Endometrial microvascular endothelial cells (primary cell): ENCODE results near the gene SPRY1. TPM values are rescaled to one million over a fixed set of nuclear protein-coding genes. Genes with fewer than 3 reads are reported as not detected.

Experiments
- in situ Hi-C: cut with HindIII; loops from 2 replicates; pipeline ENCODE4 v1.10.0; 2017; ENCODE audit warnings: low sequenced_read_pairs, low pct_unique_long_range_greater_than_20kb; ENCODE audit errors: inconsistent ontology term
- total RNA-seq: library from RNA; depleted of rRNA; stranded (reverse); fragments of >200 nt; gene quantifications from one replicate; pipeline ENCODE4 v1.2.3, GENCODE V29; 2015; ENCODE audit errors: inconsistent ontology term

SPRY1 gene
- total RNA-seq, 1 donor from 2014 or later = 17.7 TPM

DNA sequence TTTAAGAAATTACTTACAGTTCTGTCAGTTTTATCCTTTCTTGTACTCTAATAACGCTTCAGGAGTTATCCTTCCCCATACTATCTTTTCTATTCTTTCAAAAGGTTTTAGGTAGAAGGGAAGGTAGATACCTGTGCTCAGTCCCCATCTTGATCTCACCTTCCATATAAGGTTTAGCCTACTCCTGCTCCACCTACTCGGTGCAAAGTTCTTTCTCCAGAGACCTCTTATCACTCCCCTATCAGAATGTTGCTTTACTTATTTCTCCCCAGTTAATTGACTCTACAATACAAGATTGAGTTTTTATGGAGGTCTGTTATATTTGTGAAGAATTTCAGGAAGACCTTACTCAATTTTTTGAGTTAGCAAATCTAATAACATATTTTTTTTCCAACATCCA, 33.9 kb downstream of the SPRY1 start:
- in situ Hi-C loops = no loop called here

DNA sequence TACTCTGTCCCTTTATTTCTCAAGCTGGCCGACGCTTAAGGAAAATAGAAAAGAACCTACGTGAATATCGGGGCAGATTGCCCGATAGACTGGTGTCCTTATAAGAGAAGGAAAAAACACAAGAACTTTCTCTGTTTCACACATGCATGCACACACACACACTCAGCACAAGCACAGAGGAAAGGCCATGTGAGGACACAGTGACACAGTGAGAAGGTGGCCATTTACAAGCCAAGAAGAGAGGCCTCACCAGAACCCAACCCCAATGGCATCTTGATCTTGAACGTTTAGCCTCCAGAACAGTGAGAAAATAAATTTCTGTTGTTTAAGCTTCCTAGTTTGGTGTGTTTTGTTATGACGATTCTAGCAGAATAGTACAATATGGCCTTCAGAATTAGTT, 37.0 kb downstream of the SPRY1 start:
- in situ Hi-C loops = no loop called here

DNA sequence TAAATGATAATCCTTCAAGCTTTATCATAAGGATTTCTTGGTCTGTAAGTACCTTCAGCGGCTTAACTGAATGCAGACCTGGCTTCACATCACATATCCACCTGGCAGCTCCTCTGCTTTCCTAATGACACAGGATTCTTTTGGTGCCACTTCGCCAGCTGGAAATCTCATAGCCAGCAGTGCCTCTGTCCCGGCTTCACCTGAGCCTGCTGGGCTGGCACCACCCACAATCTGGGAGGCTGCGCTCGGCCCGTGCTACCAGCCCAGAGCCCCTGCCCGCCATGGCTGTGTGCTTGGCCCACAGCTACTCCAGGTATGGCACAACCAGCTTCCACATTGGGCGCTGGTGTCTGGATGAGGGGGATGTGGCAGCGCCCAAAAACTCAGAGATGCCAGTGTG, 37.4 kb downstream of the SPRY1 start:
- in situ Hi-C loops = no loop called here

DNA sequence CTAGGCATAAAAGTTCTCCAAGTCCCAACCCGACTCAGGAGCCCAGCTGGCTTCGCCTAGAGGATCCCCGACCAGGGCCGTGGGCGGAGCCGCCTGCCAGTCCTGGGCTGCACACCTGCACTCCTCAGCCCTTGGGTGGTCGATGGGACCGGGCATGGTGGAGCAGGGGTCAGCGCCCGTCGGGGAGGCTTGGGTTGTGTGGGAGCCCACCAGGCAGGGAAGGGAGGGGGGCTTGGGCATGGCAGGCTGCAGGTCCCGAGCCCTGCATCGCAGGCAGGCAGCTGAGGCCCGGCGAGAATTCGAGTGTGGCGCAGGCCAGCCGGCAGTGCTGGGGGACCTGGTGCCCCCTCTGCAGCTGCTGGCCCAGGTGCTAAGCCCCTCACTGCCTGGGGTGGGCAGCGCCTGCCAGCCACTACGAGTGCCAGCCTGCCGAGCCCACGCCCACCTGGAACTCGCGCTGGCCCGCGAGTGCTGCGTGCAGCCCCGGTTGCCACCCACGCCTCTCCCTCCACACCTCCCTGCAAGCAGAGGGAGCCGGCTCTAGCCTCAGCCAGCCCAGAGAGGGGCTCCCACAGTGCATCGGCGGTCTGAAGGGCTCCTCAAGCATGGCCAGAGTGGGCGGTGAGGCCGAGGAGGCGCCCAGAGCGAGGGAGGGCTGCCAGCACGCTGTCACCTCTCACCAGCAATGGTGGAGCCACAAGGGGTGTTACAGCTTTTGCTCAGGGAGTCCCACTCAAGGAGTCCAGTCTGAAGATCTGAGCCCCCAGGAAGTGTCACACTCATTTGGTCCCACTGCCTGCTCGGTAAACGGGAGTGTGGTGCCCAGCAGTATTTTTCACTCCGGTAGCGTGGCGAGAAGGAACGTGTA, 38.9 kb downstream of the SPRY1 start:
- in situ Hi-C loops = no loop called here

DNA sequence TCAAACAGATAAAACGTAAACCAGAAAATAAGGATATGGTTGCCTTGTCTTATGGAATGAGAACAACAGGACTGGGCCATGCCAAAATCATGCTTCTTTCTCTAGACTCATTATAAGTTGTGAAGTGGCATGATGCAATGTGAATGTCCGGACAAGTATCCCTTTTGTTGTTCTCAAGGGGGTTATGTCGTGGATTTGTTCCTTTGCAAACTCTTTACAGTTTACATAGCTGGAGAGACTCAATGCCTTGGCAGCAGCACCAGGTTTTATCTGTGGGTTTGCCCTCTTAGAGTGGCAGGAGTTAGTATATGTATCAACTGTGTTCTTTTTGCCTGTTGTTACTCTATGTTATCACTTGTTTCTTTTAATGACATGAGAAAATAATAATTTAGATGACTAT, 41.4 kb downstream of the SPRY1 start:
- in situ Hi-C loops = no loop called here

DNA sequence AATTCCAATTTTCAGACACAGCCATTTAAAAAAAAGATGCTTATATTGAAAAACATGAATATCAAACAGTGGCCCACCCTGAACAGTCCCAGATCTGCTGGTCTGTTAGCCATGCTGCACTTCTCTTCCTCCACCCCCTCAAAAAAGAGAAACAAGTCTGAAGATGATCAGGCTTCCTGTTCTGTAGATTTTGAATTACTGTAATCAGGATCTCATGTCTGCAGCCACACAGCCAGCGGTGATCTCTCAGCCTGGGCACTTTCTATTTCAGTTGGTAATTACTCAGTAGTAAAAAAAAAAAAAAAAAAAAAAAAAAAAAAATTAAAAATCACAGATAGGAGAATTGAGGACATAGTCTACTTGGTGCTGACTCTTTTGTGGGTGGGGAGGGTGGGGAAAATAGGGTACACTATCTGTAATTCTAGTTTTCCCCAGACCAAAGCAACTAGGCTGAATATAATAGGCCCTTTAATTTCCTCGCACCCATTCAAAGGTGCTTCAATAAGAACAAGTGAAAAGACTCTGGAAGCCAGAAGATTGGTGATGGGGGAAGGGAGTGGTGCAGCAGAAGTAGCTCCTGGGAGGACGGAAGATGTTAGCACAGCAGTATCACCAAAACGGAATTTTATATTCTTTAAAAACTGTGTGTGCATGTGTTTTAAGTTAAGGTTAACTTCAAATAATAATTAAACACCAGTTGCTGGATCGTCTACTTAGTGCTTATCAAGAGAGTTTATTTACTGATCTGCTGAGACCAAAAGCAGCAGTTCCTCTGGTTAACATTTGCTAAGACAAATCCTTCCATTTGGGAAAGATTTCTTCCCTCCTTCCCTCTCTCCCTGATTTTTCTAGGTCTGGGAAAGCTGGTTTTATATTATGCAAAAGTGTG, 47.0 kb downstream of the SPRY1 start:
- in situ Hi-C loops = no loop called here

DNA sequence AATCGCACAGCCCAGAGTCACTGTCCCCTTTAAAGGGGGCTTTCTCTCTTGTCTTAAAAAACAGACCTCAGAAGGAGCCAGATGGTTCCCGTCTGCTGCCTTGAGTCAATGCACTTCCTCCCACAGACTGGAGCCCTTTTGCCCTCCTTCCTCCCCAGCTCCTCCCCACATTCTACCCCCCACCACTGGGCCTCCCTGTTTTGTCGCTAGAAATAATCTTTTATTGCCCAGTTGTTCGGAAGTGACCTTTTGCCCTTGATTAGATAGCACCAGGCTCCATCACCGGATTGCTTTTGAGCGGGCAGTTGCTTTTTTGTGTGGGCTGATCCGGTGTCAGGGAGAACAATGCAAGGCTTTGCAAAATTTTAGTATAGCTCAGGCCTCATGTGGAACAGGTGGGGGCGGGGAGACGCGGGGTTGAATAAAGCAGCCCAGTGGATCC, 47.7 kb downstream of the SPRY1 start:
- in situ Hi-C loops = no loop called here

DNA sequence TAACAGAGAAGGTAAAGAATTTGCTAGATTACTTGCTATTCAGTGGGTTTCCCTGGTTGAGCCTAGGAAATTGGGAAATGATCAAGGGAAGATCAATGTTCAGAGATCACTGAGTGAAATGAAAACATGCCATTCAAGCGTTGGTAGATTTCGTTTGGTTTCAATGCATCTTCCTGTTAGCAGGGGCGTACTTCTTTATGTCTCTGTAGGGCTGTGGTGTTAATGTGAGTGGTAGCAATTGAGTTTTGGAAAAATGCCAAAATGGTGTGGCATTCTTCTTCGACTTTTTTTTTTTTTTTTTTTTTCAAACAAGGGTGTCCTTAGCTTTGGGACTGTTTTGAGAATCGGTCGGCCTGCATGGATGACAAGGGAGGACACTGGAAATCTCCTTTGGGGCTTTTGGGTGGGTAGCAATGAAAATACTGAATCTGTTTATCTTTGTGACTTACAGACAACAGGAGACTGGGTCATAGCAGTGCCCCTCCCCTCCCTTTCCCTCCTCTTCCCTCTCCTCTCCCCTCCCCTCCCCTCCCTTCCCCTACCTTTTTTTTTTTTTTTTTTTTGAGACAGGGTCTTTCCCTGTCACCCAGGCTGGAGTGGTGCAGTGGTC, 50.4 kb downstream of the SPRY1 start:
- in situ Hi-C loops = no loop called here

DNA sequence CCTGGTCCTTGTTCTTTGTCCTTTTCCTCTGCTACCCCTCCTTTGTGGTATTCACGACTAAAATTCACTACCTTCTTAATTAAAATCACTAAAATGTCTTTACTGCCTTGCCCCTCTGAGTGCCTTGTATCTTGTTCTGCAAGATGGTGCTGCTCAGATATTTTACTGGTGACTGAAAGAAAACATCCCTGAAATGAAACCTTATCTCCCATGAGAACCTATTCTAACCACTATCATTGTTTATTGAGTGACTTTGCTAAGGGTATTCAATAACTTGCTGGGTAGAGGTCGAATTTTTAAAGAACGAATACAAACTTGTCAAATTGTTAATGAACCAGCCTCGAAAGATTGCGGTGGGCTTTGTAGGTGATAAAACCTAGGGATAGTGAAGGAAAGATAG, 52.8 kb downstream of the SPRY1 start:
- in situ Hi-C loops = no loop called here

DNA sequence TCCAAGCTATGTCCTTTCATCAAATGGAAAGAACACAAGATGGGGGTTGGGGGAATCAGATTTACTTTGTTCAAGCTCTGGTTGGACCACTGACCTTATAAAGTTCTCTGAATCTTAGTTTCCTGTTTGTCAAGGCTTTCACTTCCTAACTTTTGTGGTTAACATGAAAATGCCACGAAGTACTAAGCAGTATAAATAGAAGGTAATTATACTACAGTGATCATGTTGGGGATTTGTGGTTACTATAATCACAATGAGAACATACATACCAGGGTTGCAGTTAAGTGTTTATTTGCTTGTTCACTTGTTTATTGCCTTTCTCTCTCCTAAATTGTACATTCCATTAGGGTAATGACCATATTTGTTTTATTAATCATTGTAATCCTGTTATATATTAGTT, 53.2 kb downstream of the SPRY1 start:
- in situ Hi-C loops = no loop called here

DNA sequence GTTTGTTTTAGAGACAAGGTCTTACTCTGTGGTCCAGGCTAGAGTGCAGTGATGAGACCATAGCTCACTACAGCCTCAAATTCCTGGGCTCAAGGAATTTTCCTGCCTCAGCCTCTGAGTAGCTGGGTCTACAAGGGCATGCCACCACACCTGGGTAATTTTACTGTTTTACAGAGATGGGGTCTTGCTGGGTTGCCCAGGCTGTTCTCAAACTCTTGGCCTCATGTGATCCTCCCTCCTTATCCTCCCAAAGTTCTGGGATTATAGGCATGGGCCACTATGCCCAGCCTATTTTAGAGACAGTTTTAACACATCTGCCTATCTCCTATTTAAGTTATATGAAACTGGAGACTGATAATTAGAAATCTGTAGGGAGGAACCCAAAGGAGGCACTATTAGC, 53.8 kb downstream of the SPRY1 start:
- in situ Hi-C loops = no loop called here

DNA sequence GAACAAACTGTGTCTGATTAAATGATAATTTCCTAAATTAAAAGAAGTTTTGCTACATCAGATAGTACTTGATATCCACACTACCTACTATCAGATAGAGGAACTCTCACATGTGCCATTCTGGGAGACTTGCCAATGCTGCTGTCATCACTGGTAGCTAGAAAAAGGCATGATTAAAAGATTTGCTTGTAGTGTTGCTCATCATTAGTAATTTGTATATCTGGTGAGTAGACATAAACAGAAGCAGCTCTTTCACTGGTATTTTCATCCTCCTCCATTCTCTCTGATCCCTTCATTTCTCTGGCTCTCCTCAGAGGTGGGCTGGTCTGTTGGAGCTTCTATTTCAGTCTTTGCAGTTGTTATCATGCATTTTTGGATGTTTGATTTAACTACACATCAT, 56.0 kb downstream of the SPRY1 start:
- in situ Hi-C loops = no loop called here

DNA sequence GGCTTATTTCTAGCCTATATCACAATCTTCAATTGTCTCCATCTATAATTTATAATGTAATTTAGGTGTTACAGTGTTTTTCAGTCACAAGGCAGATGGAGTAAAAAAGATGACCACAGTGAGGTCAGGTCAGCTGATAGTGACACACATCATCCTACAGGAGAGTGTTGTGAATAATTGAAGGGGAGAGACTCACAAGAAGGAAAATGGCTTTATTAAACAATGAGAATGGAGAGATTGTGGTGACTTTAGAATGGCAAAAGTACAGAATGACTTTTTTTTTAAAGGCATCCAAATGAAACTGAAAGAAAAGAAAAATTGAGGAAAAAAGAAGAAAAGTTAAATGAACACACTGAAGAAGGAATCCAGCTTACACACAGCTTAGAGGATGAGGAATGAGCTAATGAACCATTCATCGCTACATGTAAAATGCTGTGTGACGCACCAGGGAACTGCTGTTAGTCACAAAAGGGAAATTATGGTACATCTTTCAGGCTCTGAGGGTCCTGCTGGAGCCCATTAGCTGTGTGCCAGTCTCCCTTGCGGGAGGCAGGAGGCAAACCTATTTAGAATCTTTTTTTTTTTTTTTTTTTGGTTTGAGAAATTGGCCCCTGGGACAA, 56.6 kb downstream of the SPRY1 start:
- in situ Hi-C loops = no loop called here
